Bronchial epithelial cell (primary cell): ENCODE results near the gene CDADC1. TPM values are rescaled to one million over a fixed set of nuclear protein-coding genes. Genes with fewer than 3 reads are reported as not detected.

Experiments
- DNase-seq: peaks from one replicate; pipeline ENCODE4 v3.0.0-alpha.2; 2010; ENCODE audit warnings: low read depth
- FAIRE-seq: peaks from 2 replicates; lab custom pipeline; 2011; peaks lifted over from hg19 to GRCh38; lab: Jason Lieb, UNC
- H3K27me3 ChIP-seq: 2 replicates; pipeline ENCODE4 v1.5.1; 2011; ENCODE audit warnings: low read length; ENCODE audit not compliant: control insufficient read depth, insufficient read depth
- H3K36me3 ChIP-seq: 2 replicates; pipeline ENCODE4 v1.5.1; 2011; ENCODE audit warnings: low read length; ENCODE audit not compliant: control insufficient read depth, insufficient read depth
- H3K4me3 ChIP-seq: 2 replicates; pipeline ENCODE4 v1.5.1; 2011; ENCODE audit warnings: mild to moderate bottlenecking, low read depth, low read length, control low read depth
- total RNA-seq: library from RNA; depleted of rRNA; stranded (reverse); fragments of >200 nt; gene quantifications from 2 replicates; pipeline ENCODE4 v1.2.1, GENCODE V29; 2014
- TF ChIP-seq, protein P1 (sequence below): IDR thresholded peaks from 2 replicates; pipeline ENCODE4 v1.5.1; 2011; ENCODE audit warnings: mild to moderate bottlenecking, moderate library complexity, low read length, control low read depth, inconsistent platforms; ENCODE audit not compliant: insufficient read depth, severe bottlenecking

CDADC1 gene
- total RNA-seq, 1 donor from 2014 or later = 6.6 TPM

DNA sequence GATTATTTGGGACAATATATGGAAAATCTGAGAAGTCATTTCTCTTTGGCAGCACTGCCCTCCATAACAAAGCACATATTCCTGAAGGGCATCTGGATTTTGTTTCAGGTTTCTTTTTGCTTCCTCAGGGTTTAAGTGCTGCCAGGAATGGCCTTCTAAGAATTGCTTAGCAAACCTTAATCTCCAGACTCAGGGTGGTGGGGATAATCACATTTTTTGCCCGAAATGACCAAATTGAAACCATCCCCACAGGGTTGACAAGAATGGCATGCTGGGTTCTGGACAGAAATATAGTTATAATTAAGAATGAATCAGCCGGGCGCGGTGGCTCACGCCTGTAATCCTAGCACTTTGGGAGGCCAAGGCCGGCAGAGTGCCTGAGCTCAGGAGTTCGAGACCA lies 6.4 kb upstream of the CDADC1 start:
- no peak for FAIRE-seq
- DNase-seq = no peak
- Histone ChIP-seq H3K4me3 (no peak overlapping the region), H3K27me3 (no peaks in the 10 kb centered on the region), H3K36me3 (no peaks in the 10 kb centered on the region)
- TF ChIP-seq, protein P1, sequence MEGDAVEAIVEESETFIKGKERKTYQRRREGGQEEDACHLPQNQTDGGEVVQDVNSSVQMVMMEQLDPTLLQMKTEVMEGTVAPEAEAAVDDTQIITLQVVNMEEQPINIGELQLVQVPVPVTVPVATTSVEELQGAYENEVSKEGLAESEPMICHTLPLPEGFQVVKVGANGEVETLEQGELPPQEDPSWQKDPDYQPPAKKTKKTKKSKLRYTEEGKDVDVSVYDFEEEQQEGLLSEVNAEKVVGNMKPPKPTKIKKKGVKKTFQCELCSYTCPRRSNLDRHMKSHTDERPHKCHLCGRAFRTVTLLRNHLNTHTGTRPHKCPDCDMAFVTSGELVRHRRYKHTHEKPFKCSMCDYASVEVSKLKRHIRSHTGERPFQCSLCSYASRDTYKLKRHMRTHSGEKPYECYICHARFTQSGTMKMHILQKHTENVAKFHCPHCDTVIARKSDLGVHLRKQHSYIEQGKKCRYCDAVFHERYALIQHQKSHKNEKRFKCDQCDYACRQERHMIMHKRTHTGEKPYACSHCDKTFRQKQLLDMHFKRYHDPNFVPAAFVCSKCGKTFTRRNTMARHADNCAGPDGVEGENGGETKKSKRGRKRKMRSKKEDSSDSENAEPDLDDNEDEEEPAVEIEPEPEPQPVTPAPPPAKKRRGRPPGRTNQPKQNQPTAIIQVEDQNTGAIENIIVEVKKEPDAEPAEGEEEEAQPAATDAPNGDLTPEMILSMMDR = no peak

DNA sequence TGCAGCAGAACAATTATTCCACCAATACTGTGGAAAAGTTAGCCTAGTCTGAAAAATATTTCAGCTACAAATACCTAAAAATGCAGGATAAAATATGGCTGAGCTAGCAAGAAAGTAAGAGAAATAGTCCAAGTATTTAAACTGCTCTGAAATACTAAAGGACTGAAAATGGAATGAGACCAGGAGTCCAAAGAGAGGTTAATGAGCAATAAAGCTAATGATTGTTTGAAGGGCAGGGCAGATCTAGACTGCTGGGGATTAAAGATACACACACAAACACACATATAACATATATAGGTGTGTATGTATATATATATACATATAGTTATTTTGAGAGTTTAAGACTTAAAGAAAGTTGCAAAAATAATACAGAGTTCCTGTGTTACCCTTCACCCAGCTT lies 2.6 kb upstream of the CDADC1 start:
- FAIRE-seq (no peak), DNase-seq (no peak)
- Histone ChIP-seq H3K27me3 (no peaks in the 10 kb centered on the region), H3K4me3 (no peak overlapping the region), H3K36me3 (no peaks in the 10 kb centered on the region)
- TF ChIP-seq, protein P1 = no peak

DNA sequence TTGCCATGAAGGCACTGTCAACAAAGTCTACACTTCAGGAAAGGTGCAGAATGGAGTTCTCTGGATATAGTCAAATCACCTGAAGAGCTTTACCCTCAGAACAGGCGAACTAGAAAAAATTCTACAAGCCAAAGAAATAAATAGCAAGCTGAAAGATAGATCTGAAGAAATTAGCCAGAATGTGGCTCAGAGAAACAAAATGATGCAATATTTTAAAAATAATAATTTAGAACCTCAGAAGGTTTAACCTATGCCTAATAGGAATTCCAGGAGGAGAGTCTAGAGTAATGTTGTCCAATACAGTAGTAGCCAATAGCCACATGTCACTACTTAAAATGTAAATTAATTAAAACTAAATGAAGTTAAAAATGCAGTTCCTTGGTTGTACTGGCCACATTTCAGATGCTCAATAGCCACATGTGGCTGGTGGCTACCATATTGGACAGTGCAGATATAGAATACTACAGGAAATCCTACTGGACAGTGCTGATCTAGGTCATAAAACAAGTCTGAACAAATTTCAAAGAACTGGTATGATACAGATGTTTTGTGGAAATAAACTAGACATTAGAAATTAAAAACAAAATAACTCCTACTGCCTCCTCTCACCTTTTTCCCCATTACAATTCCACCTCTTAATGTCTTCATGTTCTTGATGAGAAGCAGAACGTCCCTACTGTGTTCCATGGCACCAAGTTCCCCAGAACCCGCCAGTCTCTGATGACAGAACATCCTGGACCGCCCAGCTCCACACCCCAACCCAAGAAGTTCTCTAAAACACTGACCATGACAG lies 679 bp upstream of the CDADC1 start:
- Histone ChIP-seq H3K4me3 (peak overlapping the region; percentile 82), H3K27me3 (no peaks in the 10 kb centered on the region), H3K36me3 (no peaks in the 10 kb centered on the region)
- DNase-seq (no peak), FAIRE-seq (no peak)
- TF ChIP-seq, protein P1 = no peak

DNA sequence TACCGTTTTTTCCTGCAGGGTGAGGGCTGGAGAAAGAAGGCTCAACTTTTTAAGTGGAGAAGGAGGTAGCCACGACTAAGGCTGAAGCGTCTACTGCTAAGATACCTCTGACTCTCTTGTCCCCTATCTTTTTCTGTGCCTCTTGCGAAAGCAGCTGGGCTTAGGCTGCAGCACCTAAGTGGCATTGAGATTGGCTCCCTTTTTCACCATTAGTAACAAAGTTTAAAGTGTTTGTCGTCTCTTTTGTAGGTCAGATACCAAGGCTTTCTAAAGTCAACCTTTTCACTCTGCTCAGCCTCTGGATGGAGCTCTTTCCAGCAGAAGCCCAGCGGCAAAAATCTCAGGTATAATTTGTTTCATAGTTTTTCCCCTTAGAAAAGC lies 887 bp downstream of the CDADC1 start:
- FAIRE-seq (no peak), DNase-seq (peak; percentile 7)
- TF ChIP-seq, protein P1 = peak; percentile 11

DNA sequence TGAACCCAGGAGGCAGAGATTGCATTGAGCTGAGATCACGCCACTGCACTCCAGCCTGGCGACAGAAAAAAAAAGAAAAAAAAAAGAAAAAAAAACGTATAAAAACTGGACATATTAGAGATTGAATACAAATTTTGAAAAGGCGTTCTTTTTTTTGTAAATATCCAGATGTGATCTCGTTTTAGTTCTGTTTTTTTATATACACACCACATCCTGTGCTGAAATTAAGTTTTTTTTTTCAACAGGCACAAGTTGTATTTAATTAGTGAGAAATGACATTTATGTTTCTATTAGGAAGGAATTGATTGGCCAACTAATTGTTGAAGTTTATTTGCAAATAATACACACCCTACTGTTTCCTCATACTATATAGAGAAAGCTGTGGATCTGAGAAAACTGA lies 3.6 kb downstream of the CDADC1 start:
- DNase-seq (no peak), FAIRE-seq (no peak)
- H3K27me3 ChIP-seq = no peaks in the 10 kb centered on the region
- H3K36me3 ChIP-seq = peaks cover 6% of the 10 kb centered on the region
- H3K4me3 ChIP-seq = no peak overlapping the region
- TF ChIP-seq, protein P1 = no peak

More for the DNA sequence above, 887 bp downstream of the CDADC1 start:
- Histone ChIP-seq H3K36me3 (peaks cover under 1% of the 10 kb centered on the region), H3K27me3 (no peaks in the 10 kb centered on the region), H3K4me3 (peak overlapping the region; percentile 82)
